Naive B cell (primary cell): Measurements from ENCODE around the gene ELL3. TPM values are rescaled to one million over a fixed set of nuclear protein-coding genes. Genes with fewer than 3 reads are reported as not detected.
"Not testable (repeated sequence)": the region's sequence is repeated elsewhere in the genome, so short reads cannot be mapped to it uniquely, and the experiment has no call there.

Experiments
- ATAC-seq, 2 donors: fragments of 150-1000 bp; cut with Tn5 transposase; 2 replicates each; pipeline ENCODE4 v1.10.0; 2021; ENCODE audit warnings: low read depth in 2 of 2, mild to moderate bottlenecking in 2 of 2, moderate library complexity in 2 of 2
- DNase-seq: peaks from one replicate; pipeline ENCODE4 v3.0.0; 2022
- H3K27ac Mint-ChIP-seq, 6 donors: one replicate each; pipeline ENCODE4 v1.8.0; 2020 to 2022; ENCODE audit warnings: mild to moderate bottlenecking in 6 of 6, mixed read lengths in 6 of 6, moderate library complexity in 5 of 6, inconsistent platforms in 2 of 6
- H3K27me3 Mint-ChIP-seq, 3 donors: one replicate each; pipeline ENCODE4 v1.8.0; 2021 to 2022; ENCODE audit warnings: mixed read lengths in 3 of 3, mild to moderate bottlenecking in 1 of 3
- H3K36me3 Mint-ChIP-seq, 2 donors: one replicate each; pipeline ENCODE4 v1.8.0; 2020 to 2022; ENCODE audit warnings: mixed read lengths in 2 of 2, inconsistent platforms in 1 of 2, mild to moderate bottlenecking in 1 of 2
- H3K4me1 Mint-ChIP-seq, 3 donors: one replicate each; pipeline ENCODE4 v1.8.0; 2020 to 2022; ENCODE audit warnings: mixed read lengths in 3 of 3, inconsistent platforms in 1 of 3, mild to moderate bottlenecking in 1 of 3, moderate library complexity in 1 of 3
- H3K4me3 Mint-ChIP-seq, 8 donors: one replicate each; pipeline ENCODE4 v1.8.0; 2020 to 2022; ENCODE audit warnings: mild to moderate bottlenecking in 8 of 8, mixed read lengths in 8 of 8, moderate library complexity in 8 of 8, inconsistent platforms in 2 of 8
- H3K9me3 Mint-ChIP-seq, 7 donors: one replicate each; pipeline ENCODE4 v1.8.0; 2020 to 2022; ENCODE audit warnings: mixed read lengths in 7 of 7, mild to moderate bottlenecking in 5 of 7, inconsistent platforms in 2 of 7, moderate library complexity in 1 of 7
- polyA plus RNA-seq, 6 donors: library from polyadenylated mRNA; unstranded; fragments of 300-500 nt; fragmentation: Illumina TruSeq; gene quantifications; one replicate each; pipeline ENCODE4 v1.2.3, GENCODE V29; 2021; ENCODE audit warnings: low read depth in 6 of 6

ELL3 gene
- polyA plus RNA-seq, 6 donors from 2014 or later = 23.1 to 42.3 (median 36.2) TPM

GRCh38 chr15:43746245-43746902, 30.4 kb downstream of the ELL3 start, which contains the start of gene PDIA3:
PDIA3 (plus strand) TSS chr15:43746438; CDS start chr15:43746540, 102 bp downstream.
- ATAC-seq (peak; percentile 73 to 75), DNase-seq (peak; percentile 89)
- Mint-ChIP-seq H3K4me1 (peaks cover 29 to 66% (median 33%) of the 10 kb centered on the region in 3 donors), H3K4me3 (peak within 1 kb of the TSS; percentile 91 to 99 (median 96)), H3K27ac (peak within 1 kb of the TSS; percentile 96 to 99 (median 98))
- not testable (repeated sequence) for H3K27me3 Mint-ChIP-seq, H3K9me3 Mint-ChIP-seq, H3K36me3 Mint-ChIP-seq

GRCh38 chr15:43735416-43735815, 41.4 kb downstream of the ELL3 start:
- H3K9me3 Mint-ChIP-seq = no peaks in the 10 kb centered on the region
- H3K36me3 Mint-ChIP-seq = no peaks in the 10 kb centered on the region
- H3K27me3 Mint-ChIP-seq = peaks cover 0 to 8% (median 0%) of the 10 kb centered on the region in 3 donors
- no peak for DNase-seq
- H3K4me1 Mint-ChIP-seq = peaks cover 0 to 9% (median 0%) of the 10 kb centered on the region in 3 donors
- peak overlapping the region in 1 of 8 donors; percentile 65 for H3K4me3 Mint-ChIP-seq
- peak overlapping the region in 1 of 6 donors; percentile 18 for H3K27ac Mint-ChIP-seq
- no peak for ATAC-seq

GRCh38 chr15:43728053-43728725, 48.6 kb downstream of the ELL3 start:
- H3K4me1 Mint-ChIP-seq, H3K4me3 Mint-ChIP-seq: not testable (repeated sequence)

GRCh38 chr15:43726306-43726705, 50.5 kb downstream of the ELL3 start:
- DNase-seq, H3K36me3 Mint-ChIP-seq, H3K4me1 Mint-ChIP-seq, H3K4me3 Mint-ChIP-seq, H3K27ac Mint-ChIP-seq, H3K9me3 Mint-ChIP-seq, ATAC-seq: not testable (repeated sequence)
- peaks cover 3 to 13% (median 7%) of the 10 kb centered on the region in 3 donors for H3K27me3 Mint-ChIP-seq

More at GRCh38 chr15:43728053-43728725, 48.6 kb downstream of the ELL3 start:
- not testable (repeated sequence) for H3K27me3 Mint-ChIP-seq, H3K36me3 Mint-ChIP-seq, H3K27ac Mint-ChIP-seq, ATAC-seq, DNase-seq, H3K9me3 Mint-ChIP-seq

GRCh38 chr15:43723151-43723550, 53.6 kb downstream of the ELL3 start:
- Mint-ChIP-seq H3K36me3 (no peaks in the 10 kb centered on the region), H3K27ac (peak overlapping the region in 1 of 6 donors; percentile 21), H3K27me3 (peaks cover 0 to 25% (median 8%) of the 10 kb centered on the region in 3 donors), H3K4me1 (no peaks in the 10 kb centered on the region), H3K4me3 (no peak overlapping the region), H3K9me3 (no peaks in the 10 kb centered on the region)
- DNase-seq (no peak), ATAC-seq (no peak)

Other genes with a start within 250 kb of the ELL3 start
- 10 to 100 TPM in 2 of 6 donors, 1 to 10 TPM in 4; 4.2 to 19.9 (median 6.5) TPM for gene PPIP5K1, start 186.8 kb downstream of the ELL3 start, polyA plus RNA-seq
- gene CKMT1B, start 182.9 kb downstream of the ELL3 start, polyA plus RNA-seq = not detected
- not detected for gene STRC, start 158.2 kb downstream of the ELL3 start, polyA plus RNA-seq
- gene CATSPER2, start 128.1 kb downstream of the ELL3 start, polyA plus RNA-seq = 1 to 10 TPM in 3 of 6 donors, under 1 TPM in 3; 0.21 to 1.3 (median 0.70) TPM
- not detected for gene CKMT1A, start 83.1 kb downstream of the ELL3 start, polyA plus RNA-seq
- 100 to 1,000 TPM; 251 to 358 (median 278) TPM for gene PDIA3, start 30.5 kb downstream of the ELL3 start, polyA plus RNA-seq
- gene SERF2, start 15.4 kb upstream of the ELL3 start, polyA plus RNA-seq = 1,000 to 10,000 TPM; 1,669 to 2,243 (median 1,811) TPM
- gene SERINC4, start 23.3 kb upstream of the ELL3 start, polyA plus RNA-seq = 1 to 10 TPM in 5 of 6 donors, under 1 TPM in 1; 0.52 to 3.0 (median 2.0) TPM
- 10 to 100 TPM; 11.4 to 19.4 (median 13.6) TPM for gene HYPK, start 23.6 kb upstream of the ELL3 start, polyA plus RNA-seq
- 10 to 100 TPM in 3 of 6 donors, 1 to 10 TPM in 3; 7.2 to 17.0 (median 10.8) TPM for gene MFAP1, start 47.7 kb upstream of the ELL3 start, polyA plus RNA-seq
- 1 to 10 TPM; 2.8 to 7.8 (median 6.0) TPM for gene WDR76, start 50.0 kb upstream of the ELL3 start, polyA plus RNA-seq